Measurements from ENCODE around the gene PPP1R8. TPM values are rescaled to one million over a fixed set of nuclear protein-coding genes. Genes with fewer than 3 reads are reported as not detected.

The PPP1R8 gene
- total and polyA plus RNA-seq, 7 donors, result 18.5 to 46.1 (median 25.7) TPM

GRCh38 chr1:27883536-27883935 is 53.0 kb downstream of the PPP1R8 start:
- no peak for DNase-seq
- WGBS, 3 donors, result 89 to 92% (median 90%) methylated on average over 13 of the region's 13 CpGs
- Histone ChIP-seq H3K4me1 (no peaks in the 10 kb centered on the region), H3K27me3 (ENCODE audit: insufficient read depth in 3 of 3, low read length in 2 of 3) (peaks cover 0 to 4% (median 0%) of the 10 kb centered on the region in 3 donors), H3K36me3 (ENCODE audit: insufficient read depth in 1 of 2, low read depth in 1 of 2) (peaks cover 0 to 13% of the 10 kb centered on the region in 2 donors), H3K27ac (no peak overlapping the region), H3K4me3 (no peak overlapping the region), H3K9me3 (no peaks in the 10 kb centered on the region)
- intact Hi-C loops (cut with DNase I), result no loop called here
- ATAC-seq, result no peak
- TF ChIP-seq CTCF (IDR thresholded peaks at IDR 0.05), result no peak

GRCh38 chr1:27884006-27884954 is 53.7 kb downstream of the PPP1R8 start:
- TF ChIP-seq CTCF (IDR thresholded peaks at IDR 0.05), result no peak
- Histone ChIP-seq H3K9me3 (no peaks in the 10 kb centered on the region), H3K4me1 (no peaks in the 10 kb centered on the region), H3K27me3 (ENCODE audit: insufficient read depth in 3 of 3, low read length in 2 of 3) (peaks cover 0 to 4% (median 0%) of the 10 kb centered on the region in 3 donors), H3K36me3 (ENCODE audit: insufficient read depth in 1 of 2, low read depth in 1 of 2) (peaks cover 0 to 19% of the 10 kb centered on the region in 2 donors), H3K4me3 (no peak overlapping the region), H3K27ac (no peak overlapping the region)
- intact Hi-C loops (cut with DNase I), result no loop called here
- DNase-seq (no peak), ATAC-seq (no peak)
- 59 to 78% (median 62%) methylated on average over 24 of the region's 24 CpGs for whole genome bisulfite sequencing, 3 donors

GRCh38 chr1:27885114-27885528 is 54.5 kb downstream of the PPP1R8 start:
- WGBS, 3 donors, result 76 to 85% (median 84%) methylated on average over 8 of the region's 8 CpGs
- ATAC-seq (peak in 1 of 4 donors; percentile 36), DNase-seq (no peak)
- Histone ChIP-seq H3K4me1 (no peaks in the 10 kb centered on the region), H3K36me3 (ENCODE audit: insufficient read depth in 1 of 2, low read depth in 1 of 2) (peaks cover 0 to 27% of the 10 kb centered on the region in 2 donors), H3K27ac (no peak overlapping the region), H3K9me3 (no peaks in the 10 kb centered on the region), H3K4me3 (no peak overlapping the region), H3K27me3 (ENCODE audit: insufficient read depth in 3 of 3, low read length in 2 of 3) (no peaks in the 10 kb centered on the region)
- TF ChIP-seq CTCF (IDR thresholded peaks at IDR 0.05), result no peak
- intact Hi-C loops (cut with DNase I), result no loop called here

- 68 to 75% (median 71%) methylated on average over 15 of the region's 15 CpGs for WGBS, 3 donors
These were observed 55.2 kb downstream of the PPP1R8 start for GRCh38 chr1:27885621-27886352.

More at GRCh38 chr1:27885621-27886352, 55.2 kb downstream of the PPP1R8 start:
- Histone ChIP-seq H3K27me3 (ENCODE audit: insufficient read depth in 3 of 3, low read length in 2 of 3) (no peaks in the 10 kb centered on the region), H3K4me1 (no peaks in the 10 kb centered on the region), H3K9me3 (no peaks in the 10 kb centered on the region), H3K27ac (no peak overlapping the region), H3K4me3 (no peak overlapping the region), H3K36me3 (ENCODE audit: insufficient read depth in 1 of 2, low read depth in 1 of 2) (peaks cover 0 to 34% of the 10 kb centered on the region in 2 donors)
- DNase-seq, result no peak
- TF ChIP-seq CTCF (IDR thresholded peaks at IDR 0.05), result no peak
- peak in 2 of 4 donors; percentile 44 to 49 for ATAC-seq
- intact Hi-C loops (cut with DNase I), result no loop called here
